ENCODE results near the gene GALNT10. TPM values are rescaled to one million over a fixed set of nuclear protein-coding genes. Genes with fewer than 3 reads are reported as not detected.

The GALNT10 gene
- total and polyA plus RNA-seq, 2 of the 8 experiments (the other 6 are each of a cell fraction or from before 2014, with no cell fraction given): 4.6 to 15.5 TPM

DNA sequence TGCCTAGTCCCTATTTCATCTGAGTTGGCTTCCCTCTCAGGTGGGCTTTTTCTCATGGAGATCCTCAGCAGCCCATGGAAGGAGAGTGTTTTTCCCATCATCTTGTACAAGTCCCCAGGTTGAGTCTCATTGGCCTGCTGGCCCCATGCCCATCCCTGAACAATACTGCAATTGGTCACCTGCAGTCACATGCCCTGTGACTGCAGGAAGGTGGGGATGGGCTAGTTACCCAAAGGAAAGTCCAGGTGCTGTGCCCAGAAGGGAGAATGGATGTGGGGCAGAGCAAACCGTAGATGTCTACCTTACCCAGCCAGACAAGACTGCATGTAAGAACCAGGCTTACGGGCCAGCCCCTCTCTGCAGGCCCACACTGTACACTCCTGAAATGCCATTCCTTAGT, 201.3 kb downstream of the GALNT10 start:
- ChIA-PET CTCF (ENCODE audit: partially characterized antibody) (interaction anchor here (0.6 kb wide), 1 partner anchor 848 kb away, joined by 3 read pairs; no protein-coding TSS in a partner anchor), POLR2A (ENCODE audit: partially characterized antibody) (no interaction called here)
- peaks cover 4 to 16% (median 7%) of the 10 kb centered on the region in 4 experiments for H3K4me1 ChIP-seq (replicated peaks in 1 of 4; ENCODE audit: control insufficient read depth in 3 of 4, insufficient read depth in 4 of 4, low read length in 3 of 4)
- no peaks in the 10 kb centered on the region for H3K79me1 ChIP-seq (ENCODE audit: low read depth, low read length)
- H2AFZ ChIP-seq (ENCODE audit: low read length): no peak overlapping the region
- no peak overlapping the region for H2AK5ac ChIP-seq (ENCODE audit: low read depth, low read length)
- 86% methylated on average over 2 of the region's 2 CpGs; no CpG with 5 or more reads in 1 of the 2 experiments for WGBS, 2 experiments (ENCODE audit: extremely low coverage in 1 of 2, insufficient coverage in 1 of 2, insufficient read length in 1 of 2, insufficient replicate concordance in 2 of 2, low coverage in 1 of 2, low lambda C conversion rate in 2 of 2, missing lambda C conversion rate in 1 of 2)
- DNase-seq (ENCODE audit: low read depth in 1 of 2, low spot score in 2 of 2) (no peak), FAIRE-seq (no peak)
- no peaks in the 10 kb centered on the region for H4K20me1 ChIP-seq (replicated peaks in 1 of 2; ENCODE audit: control insufficient read depth in 1 of 2, insufficient read depth in 2 of 2, low read length in 2 of 2)
- no peaks in the 10 kb centered on the region for H3K79me2 ChIP-seq (ENCODE audit: control insufficient read depth in 1 of 2, insufficient read depth in 2 of 2, low read length in 2 of 2)
- no peak overlapping the region for H2BK5ac ChIP-seq (ENCODE audit: low read depth, low read length)
- no peak overlapping the region for H3K4me3 ChIP-seq (ENCODE audit: extremely low read depth in 1 of 4, insufficient read depth in 2 of 4, low read depth in 3 of 4, low read length in 4 of 4)
- no peak overlapping the region for H3K4ac ChIP-seq (replicated peaks; ENCODE audit: insufficient read length, low read depth, low read length)
- no peak overlapping the region for H2BK120ac ChIP-seq (replicated peaks; ENCODE audit: low read depth, low read length)
- H3K27me3 ChIP-seq (replicated peaks in 1 of 4; ENCODE audit: control insufficient read depth in 3 of 4, extremely low read depth in 1 of 4, insufficient read depth in 3 of 4, low read length in 3 of 4): no peaks in the 10 kb centered on the region
- no peak overlapping the region for H3K56ac ChIP-seq (replicated peaks; ENCODE audit: insufficient read length, low read depth, low read length)
- no peaks in the 10 kb centered on the region for H3K9me3 ChIP-seq (ENCODE audit: insufficient read depth in 2 of 2, low read depth in 1 of 2, low read length in 1 of 2)
- no peak overlapping the region for H3K18ac ChIP-seq (ENCODE audit: extremely low read depth, low read length)
- H3K4me2 ChIP-seq (ENCODE audit: insufficient read depth in 1 of 2, low read depth in 2 of 2, low read length in 2 of 2): no peak overlapping the region
- no peaks in the 10 kb centered on the region for H3K23me2 ChIP-seq (ENCODE audit: low read depth, low read length)
- no peak overlapping the region for H4K5ac ChIP-seq (ENCODE audit: insufficient read length, low read depth, low read length)
- no peak overlapping the region for H3K9ac ChIP-seq (replicated peaks in 1 of 4; ENCODE audit: extremely low read depth in 1 of 4, low read depth in 3 of 4, low read length in 3 of 4)
- no peak overlapping the region for H2BK12ac ChIP-seq (ENCODE audit: low read depth, low read length)
- no peak overlapping the region; the same call in 1 of the 2 replicates for H2BK15ac ChIP-seq (ENCODE audit: low read length)
- H3K27ac ChIP-seq (ENCODE audit: low read depth, low read length): no peak overlapping the region
- no peak overlapping the region for H3K23ac ChIP-seq (ENCODE audit: insufficient read length)
- no peak overlapping the region for H2BK20ac ChIP-seq (ENCODE audit: low read length)
- H3K14ac ChIP-seq (ENCODE audit: insufficient read length): no peak overlapping the region
- TF ChIP-seq GABPA (IDR thresholded peaks at IDR 0.05; ENCODE audit: borderline replicate concordance, insufficient read depth, low read length) (no peak), EGR1 (IDR thresholded peaks at IDR 0.05; ENCODE audit: borderline replicate concordance, low read depth, low read length) (no peak), ZNF274 (IDR thresholded peaks at IDR 0.05; ENCODE audit: borderline replicate concordance, extremely low read depth, low read length) (no peak), ASH2L (IDR thresholded peaks at IDR 0.05; ENCODE audit: low read length) (no peak), NRF1 (IDR thresholded peaks at IDR 0.05; ENCODE audit: low read depth, low read length) (no peak), FOSL1 (IDR thresholded peaks at IDR 0.05; ENCODE audit: insufficient read depth, low read depth, low read length) (no peak), BACH1 (IDR thresholded peaks at IDR 0.05; ENCODE audit: low read length) (no peak), KDM1A (IDR thresholded peaks at IDR 0.05; ENCODE audit: borderline replicate concordance, low read length) (no peak)
- TF ChIP-seq, protein P1, sequence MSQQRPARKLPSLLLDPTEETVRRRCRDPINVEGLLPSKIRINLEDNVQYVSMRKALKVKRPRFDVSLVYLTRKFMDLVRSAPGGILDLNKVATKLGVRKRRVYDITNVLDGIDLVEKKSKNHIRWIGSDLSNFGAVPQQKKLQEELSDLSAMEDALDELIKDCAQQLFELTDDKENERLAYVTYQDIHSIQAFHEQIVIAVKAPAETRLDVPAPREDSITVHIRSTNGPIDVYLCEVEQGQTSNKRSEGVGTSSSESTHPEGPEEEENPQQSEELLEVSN (IDR thresholded peaks at IDR 0.05): no peak
- no peak overlapping the region for H4K8ac ChIP-seq (ENCODE audit: extremely low read depth, insufficient read depth, low read length)
- H4K91ac ChIP-seq (replicated peaks; ENCODE audit: insufficient read length, low read length): no peak overlapping the region
- no peaks in the 10 kb centered on the region for H3K36me3 ChIP-seq (ENCODE audit: control insufficient read depth in 2 of 4, insufficient read depth in 4 of 4, low read length in 3 of 4)
